Measurements from ENCODE around the gene KSR2.

The KSR2 gene

DNA sequence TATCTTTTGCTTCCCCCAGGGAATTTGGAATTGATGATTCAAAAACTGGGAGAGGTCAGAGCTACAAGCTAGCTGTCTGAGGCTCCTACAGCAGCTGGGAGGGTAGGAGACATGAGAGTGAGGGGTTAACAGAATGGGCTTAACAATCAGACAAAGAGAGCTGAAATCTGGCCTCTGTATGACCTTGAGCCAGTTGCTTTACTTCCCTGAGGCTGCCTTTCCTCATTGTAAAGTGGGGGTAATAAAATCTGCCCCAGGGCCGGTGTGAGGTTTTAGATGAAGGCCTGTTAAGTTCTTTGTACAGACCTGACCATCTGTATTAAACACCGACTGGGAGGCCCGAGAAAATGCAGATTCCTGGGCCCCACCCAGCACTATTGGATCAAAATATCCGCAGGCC lies 443.0 kb downstream of the KSR2 start:
- Histone ChIP-seq H2AK5ac (ENCODE audit: low read length) (no peak overlapping the region), H3K27ac (ENCODE audit: low read depth, low read length) (no peak overlapping the region), H3K4me3 (ENCODE audit: low read depth, low read length) (no peak overlapping the region), H2BK120ac (ENCODE audit: insufficient read depth, low read length, poor library complexity) (no peak overlapping the region), H3K36me3 (ENCODE audit: control insufficient read depth in 1 of 2, insufficient read depth in 2 of 2, low read length in 2 of 2) (no peaks in the 10 kb centered on the region), H4K91ac (ENCODE audit: low read depth, low read length) (no peak overlapping the region), H3K4ac (ENCODE audit: low read depth, low read length) (no peak overlapping the region), H3K79me1 (ENCODE audit: low read length) (no peaks in the 10 kb centered on the region), H2AFZ (ENCODE audit: insufficient read depth, low read length, poor library complexity) (no peak overlapping the region), H3K23ac (ENCODE audit: low read length) (no peak overlapping the region), H3K18ac (ENCODE audit: low read length) (no peak overlapping the region), H3K79me2 (ENCODE audit: control insufficient read depth, insufficient read depth, low read length, poor library complexity) (no peaks in the 10 kb centered on the region), H2BK12ac (ENCODE audit: low read length) (no peak overlapping the region), H3K4me2 (ENCODE audit: low read length) (no peak overlapping the region), H3K9ac (ENCODE audit: low read length) (no peak overlapping the region), H3K14ac (ENCODE audit: low read length) (no peak overlapping the region), H3K4me1 (ENCODE audit: control insufficient read depth in 1 of 2, insufficient read depth in 2 of 2, low read length in 2 of 2) (no peaks in the 10 kb centered on the region), H2BK5ac (ENCODE audit: low read depth, low read length, poor library complexity) (no peak overlapping the region), H4K8ac (ENCODE audit: low read depth, low read length) (no peak overlapping the region), H3K9me3 (ENCODE audit: insufficient read depth, low read depth, low read length) (peaks cover 2% of the 10 kb centered on the region), H4K12ac (ENCODE audit: low read depth, low read length) (no peak overlapping the region), H3K27me3 (ENCODE audit: insufficient read depth, low read length) (no peaks in the 10 kb centered on the region)
- DNase-seq, result no peak
- no CpG with 5 or more reads among the region's 4 CpGs for WGBS (ENCODE audit: extremely low coverage, insufficient coverage, insufficient read length)

DNA sequence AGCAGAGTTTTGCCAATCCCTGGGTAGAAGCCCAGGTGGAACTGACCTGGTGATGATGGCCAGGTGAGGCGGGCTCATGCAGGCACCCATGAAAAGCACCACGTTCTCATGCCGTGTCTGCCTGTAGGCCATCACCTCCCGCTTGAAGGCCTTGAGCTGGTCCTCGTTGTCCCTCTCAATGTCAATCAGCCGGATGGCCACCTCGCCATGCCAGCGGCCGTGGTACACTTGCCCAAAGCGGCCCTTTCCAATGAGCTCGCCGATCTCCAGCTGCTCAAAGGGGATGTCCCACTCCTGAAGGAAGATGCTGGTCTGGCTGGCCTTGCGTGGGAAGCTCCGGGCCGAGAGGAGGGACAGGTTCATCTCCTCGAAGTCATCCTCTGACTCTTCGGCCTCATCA lies 444.0 kb downstream of the KSR2 start:
- no peak overlapping the region for H2BK5ac ChIP-seq (ENCODE audit: low read depth, low read length, poor library complexity)
- no peak overlapping the region for H2BK12ac ChIP-seq (ENCODE audit: low read length)
- H2AFZ ChIP-seq (ENCODE audit: insufficient read depth, low read length, poor library complexity), result no peak overlapping the region
- no peak overlapping the region for H3K27ac ChIP-seq (ENCODE audit: low read depth, low read length)
- no peaks in the 10 kb centered on the region for H3K79me1 ChIP-seq (ENCODE audit: low read length)
- DNase-seq, result no peak
- H3K23ac ChIP-seq (ENCODE audit: low read length), result no peak overlapping the region
- H2BK120ac ChIP-seq (ENCODE audit: insufficient read depth, low read length, poor library complexity), result no peak overlapping the region
- H4K91ac ChIP-seq (ENCODE audit: low read depth, low read length), result no peak overlapping the region
- H3K14ac ChIP-seq (ENCODE audit: low read length), result no peak overlapping the region
- H3K4me2 ChIP-seq (ENCODE audit: low read length), result no peak overlapping the region
- H3K4ac ChIP-seq (ENCODE audit: low read depth, low read length), result no peak overlapping the region
- no peak overlapping the region for H2AK5ac ChIP-seq (ENCODE audit: low read length)
- H3K4me1 ChIP-seq (ENCODE audit: control insufficient read depth in 1 of 2, insufficient read depth in 2 of 2, low read length in 2 of 2), result no peaks in the 10 kb centered on the region
- no peaks in the 10 kb centered on the region for H3K9me3 ChIP-seq (ENCODE audit: insufficient read depth, low read depth, low read length)
- H3K79me2 ChIP-seq (ENCODE audit: control insufficient read depth, insufficient read depth, low read length, poor library complexity), result no peaks in the 10 kb centered on the region
- H4K12ac ChIP-seq (ENCODE audit: low read depth, low read length), result no peak overlapping the region
- H3K9ac ChIP-seq (ENCODE audit: low read length), result no peak overlapping the region
- H3K4me3 ChIP-seq (ENCODE audit: low read depth, low read length), result no peak overlapping the region
- H3K36me3 ChIP-seq (ENCODE audit: control insufficient read depth in 1 of 2, insufficient read depth in 2 of 2, low read length in 2 of 2), result no peaks in the 10 kb centered on the region
- no CpG with 5 or more reads among the region's 17 CpGs for WGBS (ENCODE audit: extremely low coverage, insufficient coverage, insufficient read length)
- no peak overlapping the region for H3K18ac ChIP-seq (ENCODE audit: low read length)
- H4K8ac ChIP-seq (ENCODE audit: low read depth, low read length), result no peak overlapping the region
- H3K27me3 ChIP-seq (ENCODE audit: insufficient read depth, low read length), result no peaks in the 10 kb centered on the region

DNA sequence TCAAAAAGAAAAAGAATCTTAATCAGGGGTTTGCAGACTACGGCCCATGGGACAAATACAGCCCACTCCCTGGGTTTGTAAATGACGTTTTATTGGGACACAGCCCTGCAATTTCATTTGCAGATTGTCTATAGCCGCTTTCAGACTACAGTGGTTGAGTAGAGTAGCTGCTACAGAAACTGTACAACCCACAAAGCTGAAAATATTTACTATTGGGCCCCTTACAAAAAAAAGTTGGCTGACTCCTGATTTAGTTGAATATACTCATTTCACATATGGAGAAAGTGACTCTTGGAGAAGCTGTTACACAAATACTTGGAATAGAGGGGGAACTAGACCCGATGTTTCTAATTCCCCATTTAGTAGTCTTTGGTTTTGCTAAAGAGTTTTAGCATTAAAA lies 444.8 kb downstream of the KSR2 start:
- Histone ChIP-seq H3K9me3 (ENCODE audit: insufficient read depth, low read depth, low read length) (no peaks in the 10 kb centered on the region), H2AK5ac (ENCODE audit: low read length) (no peak overlapping the region), H2BK5ac (ENCODE audit: low read depth, low read length, poor library complexity) (no peak overlapping the region), H3K27ac (ENCODE audit: low read depth, low read length) (no peak overlapping the region), H4K91ac (ENCODE audit: low read depth, low read length) (no peak overlapping the region), H2BK12ac (ENCODE audit: low read length) (no peak overlapping the region), H3K4ac (ENCODE audit: low read depth, low read length) (no peak overlapping the region), H3K9ac (ENCODE audit: low read length) (no peak overlapping the region), H2BK120ac (ENCODE audit: insufficient read depth, low read length, poor library complexity) (no peak overlapping the region), H2AFZ (ENCODE audit: insufficient read depth, low read length, poor library complexity) (no peak overlapping the region), H3K23ac (ENCODE audit: low read length) (no peak overlapping the region), H3K14ac (ENCODE audit: low read length) (no peak overlapping the region), H3K36me3 (ENCODE audit: control insufficient read depth in 1 of 2, insufficient read depth in 2 of 2, low read length in 2 of 2) (no peaks in the 10 kb centered on the region), H3K79me2 (ENCODE audit: control insufficient read depth, insufficient read depth, low read length, poor library complexity) (no peaks in the 10 kb centered on the region), H3K18ac (ENCODE audit: low read length) (no peak overlapping the region), H3K4me1 (ENCODE audit: control insufficient read depth in 1 of 2, insufficient read depth in 2 of 2, low read length in 2 of 2) (no peaks in the 10 kb centered on the region), H4K8ac (ENCODE audit: low read depth, low read length) (no peak overlapping the region), H3K79me1 (ENCODE audit: low read length) (no peaks in the 10 kb centered on the region), H4K12ac (ENCODE audit: low read depth, low read length) (no peak overlapping the region), H3K4me2 (ENCODE audit: low read length) (no peak overlapping the region), H3K27me3 (ENCODE audit: insufficient read depth, low read length) (no peaks in the 10 kb centered on the region), H3K4me3 (ENCODE audit: low read depth, low read length) (no peak overlapping the region)
- no peak for DNase-seq
- no CpG with 5 or more reads among the region's 4 CpGs for WGBS (ENCODE audit: extremely low coverage, insufficient coverage, insufficient read length)

DNA sequence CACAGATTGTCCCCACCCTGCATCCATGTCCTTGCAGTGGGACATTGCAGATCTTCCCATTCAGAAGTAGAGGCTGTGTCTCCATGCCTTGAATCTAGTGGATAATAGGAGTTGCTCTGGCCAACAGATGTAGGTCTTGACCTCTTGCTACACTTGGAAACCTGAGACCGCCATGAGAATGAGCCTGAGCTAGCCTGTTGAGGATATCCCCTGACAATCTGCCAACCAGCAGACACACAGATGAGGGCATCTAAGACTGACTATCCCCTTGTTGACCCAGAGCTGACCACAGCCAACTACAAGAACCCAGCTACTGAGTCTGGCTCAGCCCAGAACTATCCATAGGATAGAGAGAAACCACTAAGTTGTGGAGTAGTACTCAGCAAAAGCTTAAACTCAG lies 446.2 kb downstream of the KSR2 start:
- no peak for DNase-seq
- H2AFZ ChIP-seq (ENCODE audit: insufficient read depth, low read length, poor library complexity), result no peak overlapping the region
- no peak overlapping the region for H2BK120ac ChIP-seq (ENCODE audit: insufficient read depth, low read length, poor library complexity)
- no peak overlapping the region for H3K4me3 ChIP-seq (ENCODE audit: low read depth, low read length)
- H3K4ac ChIP-seq (ENCODE audit: low read depth, low read length), result no peak overlapping the region
- H3K27me3 ChIP-seq (ENCODE audit: insufficient read depth, low read length), result no peaks in the 10 kb centered on the region
- WGBS (ENCODE audit: extremely low coverage, insufficient coverage, insufficient read length), result no CpG with 5 or more reads among the region's 1 CpG
- H3K9ac ChIP-seq (ENCODE audit: low read length), result no peak overlapping the region
- no peak overlapping the region for H3K23ac ChIP-seq (ENCODE audit: low read length)
- no peaks in the 10 kb centered on the region for H3K36me3 ChIP-seq (ENCODE audit: control insufficient read depth in 1 of 2, insufficient read depth in 2 of 2, low read length in 2 of 2)
- H2AK5ac ChIP-seq (ENCODE audit: low read length), result no peak overlapping the region
- H3K79me1 ChIP-seq (ENCODE audit: low read length), result no peaks in the 10 kb centered on the region
- H3K27ac ChIP-seq (ENCODE audit: low read depth, low read length), result no peak overlapping the region
- no peak overlapping the region for H3K18ac ChIP-seq (ENCODE audit: low read length)
- H3K4me2 ChIP-seq (ENCODE audit: low read length), result no peak overlapping the region
- no peak overlapping the region for H2BK12ac ChIP-seq (ENCODE audit: low read length)
- no peaks in the 10 kb centered on the region for H3K4me1 ChIP-seq (ENCODE audit: control insufficient read depth in 1 of 2, insufficient read depth in 2 of 2, low read length in 2 of 2)
- H4K8ac ChIP-seq (ENCODE audit: low read depth, low read length), result no peak overlapping the region
- H4K12ac ChIP-seq (ENCODE audit: low read depth, low read length), result no peak overlapping the region
- H3K79me2 ChIP-seq (ENCODE audit: control insufficient read depth, insufficient read depth, low read length, poor library complexity), result no peaks in the 10 kb centered on the region
- H4K91ac ChIP-seq (ENCODE audit: low read depth, low read length), result no peak overlapping the region
- H3K9me3 ChIP-seq (ENCODE audit: insufficient read depth, low read depth, low read length), result no peaks in the 10 kb centered on the region
- H3K14ac ChIP-seq (ENCODE audit: low read length), result no peak overlapping the region
- no peak overlapping the region for H2BK5ac ChIP-seq (ENCODE audit: low read depth, low read length, poor library complexity)
